22Rv1 (cell line): ENCODE results near the gene COL1A1.

Source experiments
- H3K27ac ChIP-seq: fragments of 450-650 bp; 2 replicates; pipeline ENCODE4 v1.5.1; 2017
- CTCF ChIP-seq: fragments of 450-650 bp; IDR thresholded peaks from 2 replicates; pipeline ENCODE4 v1.5.1; 2017; ENCODE audit warnings: mild to moderate bottlenecking
- ZFX ChIP-seq: fragments of 450-650 bp; IDR thresholded peaks from 2 replicates; pipeline ENCODE4 v1.6.1; 2017; ENCODE audit warnings: antibody characterized with exemption, borderline replicate concordance

Gene COL1A1

GRCh38 chr17:50201276-50201854 is at the start of gene COL1A1:
TSS of gene COL1A1 (minus strand) at chr17:50201631. CDS start at chr17:50201513, 118 bp downstream.
- peak within 1 kb of the TSS; percentile 95 for H3K27ac ChIP-seq
- TF ChIP-seq ZFX (no peak), CTCF (no peak)

DNA sequence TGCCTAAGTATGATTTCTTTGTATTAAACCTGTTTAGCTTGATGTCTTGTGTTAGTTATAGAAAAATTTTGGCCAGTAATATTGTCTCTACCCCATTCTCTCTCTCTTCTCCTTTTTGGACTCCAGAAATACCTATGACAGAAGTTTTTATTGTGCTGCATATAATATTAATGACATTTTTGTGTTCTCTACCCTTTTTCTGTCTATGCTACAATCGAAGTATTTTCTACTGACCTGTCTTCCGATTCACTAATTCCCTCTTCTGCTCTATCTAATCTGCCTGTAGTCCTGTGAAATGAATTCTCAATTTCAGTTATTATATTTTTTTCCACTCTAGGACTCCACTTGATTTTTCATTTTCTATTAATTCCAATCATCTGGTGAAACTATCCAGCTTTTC is 46.8 kb upstream of the COL1A1 start:
- no peak overlapping the region for H3K27ac ChIP-seq

GRCh38 chr17:50244771-50245170 is 43.3 kb upstream of the COL1A1 start:
- TF ChIP-seq CTCF, result no peak
- no peak for TF ChIP-seq ZFX

More for the DNA sequence above, 46.8 kb upstream of the COL1A1 start:
- TF ChIP-seq CTCF (no peak), ZFX (no peak)

GRCh38 chr17:50241431-50241830 is 40.0 kb upstream of the COL1A1 start:
- TF ChIP-seq CTCF (no peak), ZFX (no peak)

More at GRCh38 chr17:50244771-50245170, 43.3 kb upstream of the COL1A1 start:
- H3K27ac ChIP-seq, result no peak overlapping the region

GRCh38 chr17:50240851-50241250 is 39.4 kb upstream of the COL1A1 start:
- no peak overlapping the region for H3K27ac ChIP-seq
- TF ChIP-seq ZFX, result no peak
- TF ChIP-seq CTCF, result no peak

More at GRCh38 chr17:50241431-50241830, 40.0 kb upstream of the COL1A1 start:
- no peak overlapping the region for H3K27ac ChIP-seq

GRCh38 chr17:50239937-50240336 is 38.5 kb upstream of the COL1A1 start:
- TF ChIP-seq ZFX, result no peak
- no peak for TF ChIP-seq CTCF
- H3K27ac ChIP-seq, result no peak overlapping the region

GRCh38 chr17:50238601-50239280 is 37.3 kb upstream of the COL1A1 start:
- TF ChIP-seq CTCF (no peak), ZFX (no peak)
- no peak overlapping the region for H3K27ac ChIP-seq
